Esophagus (tissue), 2 donors: ENCODE data around the gene OXA1L. TPM values are rescaled to one million over a fixed set of nuclear protein-coding genes. Genes with fewer than 3 reads are reported as not detected.
"Not testable (repeated sequence)": the region's sequence is repeated elsewhere in the genome, so short reads cannot be mapped to it uniquely, and the experiment has no call there.

Experiments
- H3K27ac ChIP-seq, 2 donors: one replicate each; pipeline ENCODE4 v1.5.1; 2013; ENCODE audit warnings: low read depth in 2 of 2, mild to moderate bottlenecking in 2 of 2, inconsistent platforms in 1 of 2, low read length in 1 of 2, moderate library complexity in 1 of 2
- H3K27me3 ChIP-seq, 2 donors: one replicate each; pipeline ENCODE4 v1.6.1; 2013; ENCODE audit warnings: low read length in 2 of 2, control low read depth in 1 of 2, mild to moderate bottlenecking in 1 of 2; ENCODE audit not compliant: insufficient read depth in 2 of 2, control insufficient read depth in 1 of 2
- H3K36me3 ChIP-seq, 2 donors: one replicate each; pipeline ENCODE4 v1.6.1; 2013; ENCODE audit warnings: low read length in 1 of 2; ENCODE audit not compliant: control insufficient read depth in 2 of 2, insufficient read depth in 2 of 2
- H3K4me1 ChIP-seq, 2 donors: one replicate each; pipeline ENCODE4 v1.6.1; 2013; ENCODE audit warnings: low read length in 1 of 2; ENCODE audit not compliant: control insufficient read depth in 2 of 2, insufficient read depth in 2 of 2
- H3K4me3 ChIP-seq, 2 donors: one replicate each; pipeline ENCODE4 v1.5.1; 2013; ENCODE audit warnings: low read length in 2 of 2, mild to moderate bottlenecking in 2 of 2, low read depth in 1 of 2, moderate library complexity in 1 of 2
- H3K9me3 ChIP-seq, 2 donors: one replicate each; pipeline ENCODE4 v1.6.1; 2013; ENCODE audit warnings: mild to moderate bottlenecking in 2 of 2, low read depth in 1 of 2, low read length in 1 of 2, moderate library complexity in 1 of 2; ENCODE audit not compliant: control insufficient read depth in 2 of 2, insufficient read depth in 1 of 2
- WGBS, 2 donors: extraction: QIAGEN DNeasy Blood & Tissue Kit; methylation state at CpG; one replicate each; pipeline ENCODE4 v1.1.7; 2013; 5-methylcytosine and 5-hydroxymethylcytosine counted together
- polyA plus RNA-seq, 2 donors: library from polyadenylated mRNA; stranded (reverse); fragments of 200-250 nt; gene quantifications; one replicate each; pipeline ENCODE4 v1.2.3, GENCODE V29; 2013
- donor health status: healthy with polysubstance abuse.
- donor health status: Bipolar disorder and iron deficiency.

OXA1L gene
- polyA plus RNA-seq, 2 donors = 51.6 to 88.9 TPM

- WGBS, 2 donors = 93% methylated on average over 2 of the region's 2 CpGs
- Histone ChIP-seq H3K4me1 (no peaks in the 10 kb centered on the region), H3K27me3 (no peaks in the 10 kb centered on the region), H3K36me3 (peaks cover under 1 to 13% of the 10 kb centered on the region in 2 donors), H3K27ac (no peak overlapping the region), H3K9me3 (no peaks in the 10 kb centered on the region), H3K4me3 (no peak overlapping the region)
These were observed 9.7 kb downstream of the OXA1L start for GRCh38 chr14:22776215-22776614.

DNA sequence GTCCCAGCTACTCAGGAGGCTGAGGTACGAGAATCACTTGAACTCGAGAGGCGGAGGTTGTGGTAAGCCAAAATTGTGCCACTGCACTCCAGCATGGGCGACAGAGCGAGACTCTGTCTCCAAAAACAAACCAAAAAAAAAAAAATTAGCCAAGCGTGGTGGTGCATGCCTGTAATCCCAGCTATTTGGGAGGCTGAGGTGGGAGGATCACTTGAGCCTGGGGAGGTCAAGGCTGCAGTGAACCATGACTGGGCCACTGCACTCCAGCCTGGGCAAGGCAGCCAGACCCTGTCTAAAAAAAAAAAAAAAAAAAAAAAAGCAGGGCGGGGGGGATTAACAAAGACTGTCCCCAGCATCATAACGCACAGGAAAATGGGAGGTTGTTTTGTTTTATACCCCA, 10.4 kb downstream of the OXA1L start:
- H3K27me3 ChIP-seq, H3K4me3 ChIP-seq, H3K4me1 ChIP-seq, H3K27ac ChIP-seq, H3K36me3 ChIP-seq, H3K9me3 ChIP-seq: not testable (repeated sequence)
- 91 to 97% methylated on average over 8 of the region's 8 CpGs for WGBS, 2 donors

DNA sequence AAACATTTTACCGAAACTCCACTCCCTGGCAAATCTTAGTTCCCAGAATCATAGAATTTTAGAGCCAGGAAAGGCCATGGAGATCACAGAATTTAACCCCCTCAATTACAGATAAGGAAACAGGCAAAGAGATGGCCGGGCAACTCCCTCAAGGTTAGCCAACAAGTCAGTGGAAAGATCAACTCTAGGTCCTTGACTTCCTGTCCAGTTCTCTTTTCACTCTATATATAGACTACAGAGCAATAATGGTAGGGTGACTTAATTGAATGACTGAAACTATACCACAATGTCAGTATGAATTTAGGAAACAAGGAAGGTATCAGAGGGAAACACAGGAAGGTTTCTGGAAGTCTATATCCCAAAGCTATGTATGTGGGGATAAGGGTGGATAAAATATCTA, 11.6 kb downstream of the OXA1L start:
- no peaks in the 10 kb centered on the region for H3K27me3 ChIP-seq
- 75 to 86% methylated on average over 2 of the region's 2 CpGs for WGBS, 2 donors
- no peak overlapping the region for H3K4me3 ChIP-seq
- H3K36me3 ChIP-seq = peaks cover 0 to 2% of the 10 kb centered on the region in 2 donors
- H3K4me1 ChIP-seq = no peaks in the 10 kb centered on the region
- H3K9me3 ChIP-seq = no peaks in the 10 kb centered on the region
- no peak overlapping the region for H3K27ac ChIP-seq

DNA sequence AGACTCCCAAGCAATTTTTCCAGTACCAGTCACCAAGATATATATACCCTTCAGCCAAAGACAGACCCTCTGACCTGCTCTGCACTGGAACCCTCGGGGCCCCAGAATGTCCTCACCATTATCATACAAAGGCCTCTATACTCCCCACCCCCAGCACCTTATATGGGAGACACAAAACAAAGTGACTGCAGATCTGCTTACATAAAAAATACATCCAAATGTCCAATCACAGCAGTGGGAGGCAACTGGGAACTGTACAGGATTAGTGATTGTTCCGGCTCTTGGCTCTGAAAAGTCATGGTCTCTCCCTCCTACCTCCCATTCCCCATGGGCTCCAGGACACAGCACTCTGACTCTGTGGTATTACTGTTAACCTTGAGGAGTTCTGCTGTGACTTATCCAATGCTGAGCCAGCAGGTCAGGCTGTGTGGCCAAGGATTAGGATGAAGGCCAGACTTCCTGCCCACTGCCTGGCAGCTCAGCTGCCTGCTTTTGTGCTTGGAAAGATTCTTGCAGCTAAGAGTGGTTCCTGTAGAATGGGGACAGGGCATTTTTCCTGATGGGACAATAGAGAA, 13.7 kb downstream of the OXA1L start:
- Histone ChIP-seq H3K36me3 (no peaks in the 10 kb centered on the region), H3K4me1 (no peaks in the 10 kb centered on the region), H3K4me3 (no peak overlapping the region), H3K9me3 (no peaks in the 10 kb centered on the region), H3K27me3 (no peaks in the 10 kb centered on the region), H3K27ac (no peak overlapping the region)
- 63 to 65% methylated on average over 2 of the region's 2 CpGs for WGBS, 2 donors

GRCh38 chr14:22780941-22781300, 14.4 kb downstream of the OXA1L start:
- WGBS, 2 donors = 88 to 91% methylated on average over 5 of the region's 5 CpGs
- H3K36me3 ChIP-seq = no peaks in the 10 kb centered on the region
- no peaks in the 10 kb centered on the region for H3K4me1 ChIP-seq
- H3K9me3 ChIP-seq = no peaks in the 10 kb centered on the region
- H3K27ac ChIP-seq = no peak overlapping the region
- no peak overlapping the region for H3K4me3 ChIP-seq
- H3K27me3 ChIP-seq = no peaks in the 10 kb centered on the region

DNA sequence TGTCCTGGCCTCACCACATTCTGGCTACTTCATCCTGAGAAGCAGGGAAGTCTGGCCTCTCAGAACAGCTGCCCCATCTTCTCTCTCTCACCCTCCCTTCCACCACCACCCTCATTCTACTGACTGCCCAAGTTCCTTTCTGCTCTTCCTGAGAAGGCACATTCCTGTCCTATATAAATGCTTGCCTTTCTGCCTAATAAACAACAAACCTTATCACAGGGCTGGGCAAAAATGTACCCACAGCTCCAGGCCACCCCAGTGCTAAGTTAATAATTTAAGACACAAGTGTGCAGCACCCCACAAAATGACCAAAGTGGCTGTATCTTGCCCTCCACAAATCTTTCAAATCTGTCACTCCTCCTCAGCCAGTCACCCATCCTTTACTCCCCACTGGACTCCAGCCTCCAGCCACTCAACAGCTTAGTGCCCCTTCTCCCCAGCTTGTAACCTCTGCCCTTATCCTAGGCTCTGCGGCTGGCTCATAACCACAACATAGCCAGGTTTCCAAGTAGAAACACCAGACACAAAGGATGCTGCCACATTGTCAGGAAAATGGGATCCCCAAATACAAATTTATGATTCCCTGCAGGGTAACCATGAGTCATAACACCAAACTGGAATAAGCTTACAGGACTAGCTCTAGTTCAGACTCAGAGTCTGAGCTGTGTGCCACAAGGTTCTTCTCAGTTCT, 15.0 kb downstream of the OXA1L start:
- Histone ChIP-seq H3K4me3 (no peak overlapping the region), H3K4me1 (no peaks in the 10 kb centered on the region), H3K27me3 (no peaks in the 10 kb centered on the region), H3K27ac (no peak overlapping the region), H3K36me3 (no peaks in the 10 kb centered on the region), H3K9me3 (no peaks in the 10 kb centered on the region)
- WGBS, 2 donors = 0 to 16% methylated on average over 1 of the region's 1 CpG

DNA sequence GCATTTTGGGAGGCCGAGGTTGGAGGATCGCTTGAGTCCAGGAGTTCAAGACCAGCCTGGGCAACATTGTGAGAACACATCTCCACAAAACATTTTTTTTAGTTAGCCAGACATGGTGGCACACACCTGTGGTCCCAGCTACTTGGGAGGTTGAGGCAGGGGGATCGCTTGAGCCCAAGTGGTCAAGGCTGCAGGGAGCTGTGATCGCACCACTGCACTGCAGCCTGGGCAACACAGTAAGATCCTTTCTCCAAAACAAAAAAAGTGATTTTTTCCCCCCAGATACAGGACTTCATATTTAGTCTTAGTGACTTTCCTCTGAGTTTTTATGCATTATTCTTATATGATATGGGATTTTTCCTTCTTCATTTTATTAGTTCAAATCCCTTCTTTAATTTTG, 20.2 kb downstream of the OXA1L start:
- WGBS, 2 donors = 96 to 97% methylated on average over 4 of the region's 4 CpGs

GRCh38 chr14:22791301-22791700, 24.8 kb downstream of the OXA1L start:
- H3K27ac ChIP-seq = no peak overlapping the region
- H3K4me3 ChIP-seq = no peak overlapping the region
- no peaks in the 10 kb centered on the region for H3K27me3 ChIP-seq
- WGBS, 2 donors = 71 to 72% methylated on average over 3 of the region's 3 CpGs
- H3K36me3 ChIP-seq = no peaks in the 10 kb centered on the region
- no peaks in the 10 kb centered on the region for H3K4me1 ChIP-seq
- H3K9me3 ChIP-seq = no peaks in the 10 kb centered on the region

More for the DNA sequence above, 20.2 kb downstream of the OXA1L start:
- Histone ChIP-seq H3K27ac (no peak overlapping the region), H3K36me3 (no peaks in the 10 kb centered on the region), H3K4me1 (no peaks in the 10 kb centered on the region), H3K27me3 (no peaks in the 10 kb centered on the region), H3K4me3 (no peak overlapping the region), H3K9me3 (no peaks in the 10 kb centered on the region)

DNA sequence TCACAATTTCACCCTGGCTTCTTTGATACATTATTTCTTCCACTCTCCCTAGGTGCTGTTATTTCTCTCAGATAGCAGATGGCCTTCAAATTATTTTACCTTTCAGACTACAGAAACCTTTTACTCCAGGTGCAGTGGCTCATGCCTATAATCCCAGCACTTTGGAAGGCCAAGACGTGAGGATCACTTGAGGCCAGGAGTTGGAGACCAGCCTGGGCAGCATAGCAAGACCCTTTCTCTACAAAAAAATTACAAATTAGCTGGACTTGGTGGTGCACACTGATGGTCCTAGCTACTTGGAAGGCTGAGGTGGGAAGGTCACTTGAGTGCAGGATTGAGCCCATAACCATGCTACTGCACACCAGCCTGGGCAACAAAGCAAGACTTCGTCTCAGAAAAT, 25.7 kb downstream of the OXA1L start:
- Histone ChIP-seq H3K4me1 (no peaks in the 10 kb centered on the region), H3K27me3 (no peaks in the 10 kb centered on the region), H3K9me3 (no peaks in the 10 kb centered on the region), H3K4me3 (no peak overlapping the region), H3K27ac (no peak overlapping the region), H3K36me3 (no peaks in the 10 kb centered on the region)
- 88 to 94% methylated on average over 2 of the region's 2 CpGs for WGBS, 2 donors

DNA sequence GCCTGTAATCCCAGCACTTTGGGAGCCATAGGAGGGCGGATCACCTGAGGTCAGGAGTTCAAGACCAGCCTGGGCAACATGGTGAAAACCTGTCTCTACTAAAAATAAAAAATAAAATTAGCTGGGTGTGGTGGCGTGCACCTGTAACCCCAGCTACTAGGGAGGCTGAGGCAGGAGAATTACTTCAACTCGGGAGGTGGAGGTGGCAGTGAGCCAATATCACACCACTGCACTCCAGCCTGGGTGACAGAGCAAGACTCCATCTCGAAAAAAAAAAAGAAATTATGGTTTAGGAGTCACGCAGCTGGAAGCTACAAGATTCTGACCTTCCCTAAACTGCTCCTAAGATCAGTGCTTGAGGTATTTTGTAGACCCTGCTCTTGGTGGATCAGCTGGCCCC, 27.1 kb downstream of the OXA1L start:
- H3K36me3 ChIP-seq, H3K4me3 ChIP-seq, H3K4me1 ChIP-seq, H3K27ac ChIP-seq, H3K27me3 ChIP-seq, H3K9me3 ChIP-seq: not testable (repeated sequence)
- WGBS, 2 donors = 81 to 84% methylated on average over 5 of the region's 5 CpGs
